Measurements from ENCODE around the gene USP24. TPM values are rescaled to one million over a fixed set of nuclear protein-coding genes. Genes with fewer than 3 reads are reported as not detected.
A peak's percentile ranks its signal among the peaks of the same experiment; 100 is the strongest.

The USP24 gene
- total RNA-seq, 1 experiment from 2014 or later, result 54.6 TPM

- Histone ChIP-seq H3K9me3 (ENCODE audit: low read depth, low read length, poor library complexity, severe bottlenecking) (no peaks in the 10 kb centered on the region), H3K27ac (ENCODE audit: low read depth, low read length, poor library complexity, severe bottlenecking) (no peak overlapping the region), H3K27me3 (replicated peaks; ENCODE audit: insufficient read depth, low read depth, low read length, poor library complexity) (no peaks in the 10 kb centered on the region), H3K36me3 (ENCODE audit: insufficient read depth, low read length, poor library complexity, severe bottlenecking) (no peaks in the 10 kb centered on the region), H3K4me1 (ENCODE audit: insufficient read depth, low read length, poor library complexity, severe bottlenecking) (peaks cover 11% of the 10 kb centered on the region), H3K4me3 (ENCODE audit: low read depth, low read length, poor library complexity, severe bottlenecking) (no peak overlapping the region)
- CTCF ChIA-PET, result no interaction called here
- POLR2A ChIA-PET (ENCODE audit: low non-redundant PET), result interaction anchor here (0.6 kb wide), 1 partner anchor 22 kb away, joined by 3 read pairs; no protein-coding TSS in a partner anchor
- peak; percentile 21 for DNase-seq (ENCODE audit: low spot score)
- intact Hi-C loops (cut with micrococcal nuclease; ENCODE audit: unreplicated experiment), result no loop called here
- TF ChIP-seq, protein P1, sequence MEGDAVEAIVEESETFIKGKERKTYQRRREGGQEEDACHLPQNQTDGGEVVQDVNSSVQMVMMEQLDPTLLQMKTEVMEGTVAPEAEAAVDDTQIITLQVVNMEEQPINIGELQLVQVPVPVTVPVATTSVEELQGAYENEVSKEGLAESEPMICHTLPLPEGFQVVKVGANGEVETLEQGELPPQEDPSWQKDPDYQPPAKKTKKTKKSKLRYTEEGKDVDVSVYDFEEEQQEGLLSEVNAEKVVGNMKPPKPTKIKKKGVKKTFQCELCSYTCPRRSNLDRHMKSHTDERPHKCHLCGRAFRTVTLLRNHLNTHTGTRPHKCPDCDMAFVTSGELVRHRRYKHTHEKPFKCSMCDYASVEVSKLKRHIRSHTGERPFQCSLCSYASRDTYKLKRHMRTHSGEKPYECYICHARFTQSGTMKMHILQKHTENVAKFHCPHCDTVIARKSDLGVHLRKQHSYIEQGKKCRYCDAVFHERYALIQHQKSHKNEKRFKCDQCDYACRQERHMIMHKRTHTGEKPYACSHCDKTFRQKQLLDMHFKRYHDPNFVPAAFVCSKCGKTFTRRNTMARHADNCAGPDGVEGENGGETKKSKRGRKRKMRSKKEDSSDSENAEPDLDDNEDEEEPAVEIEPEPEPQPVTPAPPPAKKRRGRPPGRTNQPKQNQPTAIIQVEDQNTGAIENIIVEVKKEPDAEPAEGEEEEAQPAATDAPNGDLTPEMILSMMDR (conservative IDR thresholded peaks at IDR 0.05; ENCODE audit: low read depth, low read length), result no peak
- TF ChIP-seq EZH2 (IDR thresholded peaks at IDR 0.05; ENCODE audit: borderline replicate concordance, low read depth, low read length, poor library complexity, severe bottlenecking), result no peak
- no TSS peak for BruUV-seq (replicated peaks)
Observed at GRCh38 chr1:55217226-55217986, 2.2 kb upstream of the USP24 start.

- Histone ChIP-seq H3K36me3 (ENCODE audit: insufficient read depth, low read length, poor library complexity, severe bottlenecking) (no peaks in the 10 kb centered on the region), H3K9me3 (ENCODE audit: low read depth, low read length, poor library complexity, severe bottlenecking) (no peaks in the 10 kb centered on the region), H3K4me3 (ENCODE audit: low read depth, low read length, poor library complexity, severe bottlenecking) (peak overlapping the region; percentile 83), H3K4me1 (ENCODE audit: insufficient read depth, low read length, poor library complexity, severe bottlenecking) (peaks cover 25% of the 10 kb centered on the region), H3K27me3 (replicated peaks; ENCODE audit: insufficient read depth, low read depth, low read length, poor library complexity) (no peaks in the 10 kb centered on the region), H3K27ac (ENCODE audit: low read depth, low read length, poor library complexity, severe bottlenecking) (peak overlapping the region; percentile 95)
- POLR2A ChIA-PET (ENCODE audit: low non-redundant PET), result no interaction called here
- CTCF ChIA-PET, result no interaction called here
- intact Hi-C loops (cut with micrococcal nuclease; ENCODE audit: unreplicated experiment), result no loop called here
- TF ChIP-seq, protein P1 (conservative IDR thresholded peaks at IDR 0.05; ENCODE audit: low read depth, low read length), result no peak
- no peak for TF ChIP-seq EZH2 (IDR thresholded peaks at IDR 0.05; ENCODE audit: borderline replicate concordance, low read depth, low read length, poor library complexity, severe bottlenecking)
- no peak for DNase-seq (ENCODE audit: low spot score)
- TSS peak; percentile 83 for BruUV-seq (replicated peaks)
Observed at GRCh38 chr1:55216096-55216495, 932 bp upstream of the USP24 start.

GRCh38 chr1:55214934-55215193 is 300 bp downstream of the USP24 start:
- intact Hi-C loops (cut with micrococcal nuclease; ENCODE audit: unreplicated experiment), result no loop called here
- no peaks in the 10 kb centered on the region for H3K27me3 ChIP-seq (replicated peaks; ENCODE audit: insufficient read depth, low read depth, low read length, poor library complexity)
- H3K4me3 ChIP-seq (ENCODE audit: low read depth, low read length, poor library complexity, severe bottlenecking), result peak overlapping the region; percentile 83
- ChIA-PET POLR2A (ENCODE audit: low non-redundant PET) (no interaction called here), CTCF (no interaction called here)
- H3K27ac ChIP-seq (ENCODE audit: low read depth, low read length, poor library complexity, severe bottlenecking), result peak overlapping the region; percentile 95
- peaks cover 34% of the 10 kb centered on the region for H3K4me1 ChIP-seq (ENCODE audit: insufficient read depth, low read length, poor library complexity, severe bottlenecking)
- no peaks in the 10 kb centered on the region for H3K9me3 ChIP-seq (ENCODE audit: low read depth, low read length, poor library complexity, severe bottlenecking)
- DNase-seq (ENCODE audit: low spot score), result no peak
- no peaks in the 10 kb centered on the region for H3K36me3 ChIP-seq (ENCODE audit: insufficient read depth, low read length, poor library complexity, severe bottlenecking)
- BruUV-seq (replicated peaks), result no TSS peak
- TF ChIP-seq EZH2 (IDR thresholded peaks at IDR 0.05; ENCODE audit: borderline replicate concordance, low read depth, low read length, poor library complexity, severe bottlenecking), result no peak
- TF ChIP-seq, protein P1 (conservative IDR thresholded peaks at IDR 0.05; ENCODE audit: low read depth, low read length), result no peak
